T-cell (primary cell): ENCODE measurements around the gene RIMKLB. TPM values are rescaled to one million over a fixed set of nuclear protein-coding genes. Genes with fewer than 3 reads are reported as not detected.

Source experiments
- ATAC-seq, 4 experiments: fragments of 200-7000 bp in 3 of 4; fragments of 150-1000 bp in 1 of 4; cut with Tn5 transposase; replicated peaks in 1 of 4; 1 replicate in 3 of 4; 2 replicates in 1 of 4; pipeline ENCODE4 v1.10.0; 2021; ENCODE audit warnings: moderate library complexity in 3 of 4, mild to moderate bottlenecking in 2 of 4, moderate number of reproducible peaks in 1 of 4
- CTCF ChIA-PET, 2 donors: fragments of 300-600 bp; sonication (Branson Sonifier 250); formaldehyde crosslinking; loops; one replicate each; lab custom pipeline; 2022; ENCODE audit warnings: antibody characterized with exemption in 2 of 2; lab: Charles Lee
- POLR2A ChIA-PET, 2 donors: fragments of 300-600 bp; sonication (Branson Sonifier 250); formaldehyde crosslinking; loops; one replicate each; lab custom pipeline; 2022; ENCODE audit warnings: antibody characterized with exemption in 2 of 2; lab: Charles Lee
- DNase-seq, 35 experiments: peaks; one replicate each; pipeline versions ENCODE4 v3.0.0 to v3.0.0-alpha.2; 2013 to 2023
- H3K27ac ChIP-seq: one replicate; pipeline ENCODE4 v1.5.1; 2013; ENCODE audit warnings: low read length
- H3K27me3 ChIP-seq, 2 experiments: replicated peaks in 1 of 2; 1 replicate in 1 of 2; 2 replicates in 1 of 2; pipeline versions ENCODE4 v1.6.1 to v1.7.0; 2013; ENCODE audit warnings: low read length in 1 of 2, mixed read lengths in 1 of 2; ENCODE audit not compliant: control insufficient read depth in 2 of 2, insufficient read depth in 2 of 2; ENCODE audit errors: extremely low read depth in 1 of 2
- H3K36me3 ChIP-seq, 2 donors: 1 replicate in 1 of 2; 2 replicates in 1 of 2; pipeline versions ENCODE4 v1.6.1 to v1.7.0; 2013; ENCODE audit warnings: low read length in 1 of 2; ENCODE audit not compliant: control insufficient read depth in 2 of 2, insufficient read depth in 1 of 2; ENCODE audit errors: extremely low read depth in 1 of 2
- H3K4me1 ChIP-seq, 2 experiments: 1 replicate in 1 of 2; 2 replicates in 1 of 2; pipeline versions ENCODE4 v1.6.1 to v1.7.0; 2013; ENCODE audit warnings: low read length in 2 of 2, mixed read lengths in 1 of 2; ENCODE audit not compliant: insufficient read depth in 2 of 2, control insufficient read depth in 1 of 2; ENCODE audit errors: extremely low read depth in 1 of 2
- H3K4me3 ChIP-seq, 2 donors: 1 replicate in 1 of 2; 2 replicates in 1 of 2; pipeline versions ENCODE4 v1.5.1 to v1.7.0; 2013; ENCODE audit warnings: mild to moderate bottlenecking in 2 of 2, low read length in 1 of 2, moderate library complexity in 1 of 2; ENCODE audit not compliant: control insufficient read depth in 1 of 2; ENCODE audit errors: extremely low read depth in 1 of 2
- H3K9me3 ChIP-seq: 2 replicates; pipeline ENCODE4 v1.7.0; 2013
- H3K27ac Mint-ChIP-seq, 2 donors: one replicate each; pipeline ENCODE4 v1.8.0; 2020 to 2021; ENCODE audit warnings: mild to moderate bottlenecking in 2 of 2, mixed read lengths in 2 of 2
- H3K27me3 Mint-ChIP-seq, 2 donors: one replicate each; pipeline ENCODE4 v1.8.0; 2021 to 2022; ENCODE audit warnings: mixed read lengths in 2 of 2
- H3K36me3 Mint-ChIP-seq: one replicate; pipeline ENCODE4 v1.8.0; 2021; ENCODE audit warnings: mixed read lengths
- H3K4me1 Mint-ChIP-seq, 3 donors: one replicate each; pipeline ENCODE4 v1.8.0; 2020 to 2022; ENCODE audit warnings: mixed read lengths in 3 of 3, mild to moderate bottlenecking in 1 of 3
- H3K4me3 Mint-ChIP-seq, 3 donors: one replicate each; pipeline ENCODE4 v1.8.0; 2020 to 2022; ENCODE audit warnings: mild to moderate bottlenecking in 3 of 3, mixed read lengths in 3 of 3, moderate library complexity in 3 of 3
- H3K9me3 Mint-ChIP-seq, 3 donors: one replicate each; pipeline ENCODE4 v1.8.0; 2020 to 2022; ENCODE audit warnings: mixed read lengths in 3 of 3
- WGBS: methylation state at CpG from one replicate; pipeline ENCODE4 v1.1.5; 2013; ENCODE audit warnings: missing lambda C conversion rate; ENCODE audit not compliant: insufficient coverage; 5-methylcytosine and 5-hydroxymethylcytosine counted together
- total RNA-seq, 35 experiments: library from RNA in 6 of 35; stranded (reverse) in 6 of 35; fragments of 120-200 nt in 1 of 35; gene quantifications; one replicate each; pipeline versions ENCODE4 v1.2.1 to v1.2.4 and lab custom pipeline; 2013 to 2026

RIMKLB gene
- total RNA-seq (10 to 100 TPM; 14.3 to 28.0 (median 23.0) TPM), total RNA-seq (lab: John Stamatoyannopoulos, UW) (13.5 to 73.0 (median 44.9) reads per million in 29 experiments)
- total RNA-seq (2013), result 18.9 TPM

GRCh38 chr12:8697476-8698131 is at the start of gene RIMKLB:
Gene RIMKLB, plus strand, starts transcription at chr12:8697991. Its CDS starts 15,876 bp downstream, at chr12:8713867.
- CTCF ChIA-PET, result interaction anchor here in 1 of 2 donors (0.9 kb wide), 1 partner anchor 153 kb away, joined by 3 read pairs; no protein-coding TSS in a partner anchor
- H3K4me3 ChIP-seq, result peak within 1 kb of the TSS; percentile 74 to 90

GRCh38 chr12:8648576-8649205 is 49.1 kb upstream of the RIMKLB start:
- peak overlapping the region in 1 of 2 donors; percentile 18 for H3K27ac Mint-ChIP-seq
- ChIA-PET POLR2A (no interaction called here), CTCF (interaction anchor here in 1 of 2 donors (2.8 kb wide), 1 partner anchor 9 kb away, joined by 10 read pairs; no protein-coding TSS in a partner anchor)
- DNase-seq (peak in 8 of 35 experiments; percentile 1 to 37 (median 14)), ATAC-seq (peak in 3 of 4 experiments; percentile 21 to 36 (median 25))
- no peak overlapping the region for H3K4me3 Mint-ChIP-seq
- peaks cover 8 to 21% of the 10 kb centered on the region in 2 experiments for H3K4me1 ChIP-seq
- no peak overlapping the region for H3K4me3 ChIP-seq
- no peaks in the 10 kb centered on the region for H3K9me3 Mint-ChIP-seq
- WGBS, result 50% methylated on average over 2 of the region's 8 CpGs
- H3K36me3 Mint-ChIP-seq, result no peaks in the 10 kb centered on the region
- no peaks in the 10 kb centered on the region for H3K27me3 ChIP-seq
- H3K36me3 ChIP-seq, result no peaks in the 10 kb centered on the region
- no peak overlapping the region for H3K27ac ChIP-seq
- H3K27me3 Mint-ChIP-seq, result no peaks in the 10 kb centered on the region
- peaks cover 25 to 47% (median 46%) of the 10 kb centered on the region in 3 donors for H3K4me1 Mint-ChIP-seq
- H3K9me3 ChIP-seq, result no peaks in the 10 kb centered on the region

More at GRCh38 chr12:8697476-8698131, at the start of gene RIMKLB:
- Mint-ChIP-seq H3K36me3 (peaks cover 5% of the 10 kb centered on the region), H3K4me1 (peaks cover 34 to 48% (median 36%) of the 10 kb centered on the region in 3 donors), H3K4me3 (peak within 1 kb of the TSS; percentile 87 to 93 (median 88)), H3K9me3 (no peaks in the 10 kb centered on the region), H3K27ac (peak within 1 kb of the TSS; percentile 85 to 88), H3K27me3 (peaks cover 0 to 1% of the 10 kb centered on the region in 2 donors)
- Histone ChIP-seq H3K4me1 (peaks cover 4 to 14% of the 10 kb centered on the region in 2 experiments), H3K9me3 (no peaks in the 10 kb centered on the region), H3K27me3 (no peaks in the 10 kb centered on the region), H3K27ac (peak within 1 kb of the TSS; percentile 56), H3K36me3 (no peaks in the 10 kb centered on the region)
- POLR2A ChIA-PET, result interaction anchor here in 1 of 2 donors (0.6 to 0.7 kb wide), 2 partner anchors 178 to 448 kb away, joined by 3 to 4 read pairs; no protein-coding TSS in a partner anchor
- ATAC-seq (peak; percentile 83 to 92 (median 88)), DNase-seq (peak; percentile 56 to 88 (median 70))
- WGBS, result under 1% methylated on average over 70 of the region's 88 CpGs

- Mint-ChIP-seq H3K9me3 (no peaks in the 10 kb centered on the region), H3K4me1 (no peaks in the 10 kb centered on the region), H3K4me3 (no peak overlapping the region), H3K27ac (no peak overlapping the region), H3K27me3 (no peaks in the 10 kb centered on the region), H3K36me3 (no peaks in the 10 kb centered on the region)
- no peak for DNase-seq
- no peaks in the 10 kb centered on the region for H3K36me3 ChIP-seq
- no peaks in the 10 kb centered on the region for H3K27me3 ChIP-seq
- no peaks in the 10 kb centered on the region for H3K4me1 ChIP-seq
- CTCF ChIA-PET, result interaction anchor here (0.6 to 1.3 kb wide), 6 partner anchors 11 to 293 kb away, joined by 3 to 4 read pairs (median 4); no protein-coding TSS in a partner anchor
- H3K4me3 ChIP-seq, result no peak overlapping the region
- POLR2A ChIA-PET, result interaction anchor here in 1 of 2 donors (1.0 kb wide), 1 partner anchor 11 kb away, joined by 5 read pairs; no protein-coding TSS in a partner anchor
- H3K27ac ChIP-seq, result no peak overlapping the region
- H3K9me3 ChIP-seq, result no peaks in the 10 kb centered on the region
- WGBS, result 100% methylated on average over 1 of the region's 6 CpGs
- no peak for ATAC-seq
Measured at GRCh38 chr12:8655421-8655820, 42.4 kb upstream of the RIMKLB start.

GRCh38 chr12:8658346-8658745 is 39.4 kb upstream of the RIMKLB start:
- Mint-ChIP-seq H3K4me3 (no peak overlapping the region), H3K36me3 (no peaks in the 10 kb centered on the region), H3K4me1 (no peaks in the 10 kb centered on the region), H3K9me3 (no peaks in the 10 kb centered on the region), H3K27ac (no peak overlapping the region), H3K27me3 (no peaks in the 10 kb centered on the region)
- ATAC-seq (no peak), DNase-seq (no peak)
- no peak overlapping the region for H3K4me3 ChIP-seq
- H3K27ac ChIP-seq, result no peak overlapping the region
- POLR2A ChIA-PET, result no interaction called here
- whole genome bisulfite sequencing, result no CpG with 5 or more reads among the region's 1 CpG
- no peaks in the 10 kb centered on the region for H3K4me1 ChIP-seq
- H3K9me3 ChIP-seq, result no peaks in the 10 kb centered on the region
- CTCF ChIA-PET, result interaction anchor here (0.5 to 2.1 kb wide), 9 partner anchors 10 to 391 kb away, joined by 3 to 19 read pairs (median 9); no protein-coding TSS in a partner anchor
- H3K36me3 ChIP-seq, result no peaks in the 10 kb centered on the region
- H3K27me3 ChIP-seq, result no peaks in the 10 kb centered on the region

GRCh38 chr12:8661016-8661415 is 36.8 kb upstream of the RIMKLB start:
- Mint-ChIP-seq H3K36me3 (no peaks in the 10 kb centered on the region), H3K9me3 (no peaks in the 10 kb centered on the region), H3K4me1 (no peaks in the 10 kb centered on the region), H3K27me3 (peaks cover 5 to 8% of the 10 kb centered on the region in 2 donors), H3K27ac (no peak overlapping the region), H3K4me3 (no peak overlapping the region)
- no peak overlapping the region for H3K27ac ChIP-seq
- 100% methylated on average over 1 of the region's 3 CpGs for WGBS
- no peak for ATAC-seq
- no peaks in the 10 kb centered on the region for H3K4me1 ChIP-seq
- no peak for DNase-seq
- H3K36me3 ChIP-seq, result no peaks in the 10 kb centered on the region
- no peaks in the 10 kb centered on the region for H3K9me3 ChIP-seq
- H3K4me3 ChIP-seq, result no peak overlapping the region
- ChIA-PET POLR2A (no interaction called here), CTCF (interaction anchor here in 1 of 2 donors (1.3 kb wide), 1 partner anchor 198 kb away, joined by 10 read pairs; no protein-coding TSS in a partner anchor)
- H3K27me3 ChIP-seq, result no peaks in the 10 kb centered on the region

DNA sequence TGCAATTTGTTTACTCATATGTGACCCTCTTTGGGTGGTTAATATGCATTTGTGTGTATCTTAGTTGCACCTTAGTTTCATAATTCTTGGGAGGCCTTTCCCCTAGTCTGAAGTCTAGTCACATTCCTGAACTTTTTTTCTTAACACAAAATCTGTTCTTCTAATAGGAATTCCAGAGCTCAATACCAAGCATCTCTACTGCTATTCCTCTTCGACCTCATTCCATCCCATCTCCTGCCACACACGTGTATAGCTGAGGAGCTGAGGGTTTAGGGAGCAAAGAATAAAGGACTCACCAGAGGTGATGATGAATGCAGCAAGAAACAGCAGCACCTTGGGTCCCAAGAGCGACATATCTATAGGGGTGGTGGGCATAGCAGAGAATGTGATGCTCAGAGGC is 36.0 kb upstream of the RIMKLB start:
- ChIA-PET POLR2A (no interaction called here), CTCF (interaction anchor here in 1 of 2 donors (0.5 to 0.6 kb wide), 2 partner anchors 229 to 671 kb away, joined by 3 read pairs; no protein-coding TSS in a partner anchor)
- Mint-ChIP-seq H3K9me3 (no peaks in the 10 kb centered on the region), H3K27me3 (peaks cover 5 to 8% of the 10 kb centered on the region in 2 donors), H3K27ac (no peak overlapping the region), H3K36me3 (no peaks in the 10 kb centered on the region), H3K4me1 (no peaks in the 10 kb centered on the region), H3K4me3 (no peak overlapping the region)
- no peaks in the 10 kb centered on the region for H3K4me1 ChIP-seq
- no CpG with 5 or more reads among the region's 3 CpGs for WGBS
- no peak overlapping the region for H3K4me3 ChIP-seq
- DNase-seq (no peak), ATAC-seq (no peak)
- no peaks in the 10 kb centered on the region for H3K36me3 ChIP-seq
- no peak overlapping the region for H3K27ac ChIP-seq
- H3K27me3 ChIP-seq, result no peaks in the 10 kb centered on the region
- no peaks in the 10 kb centered on the region for H3K9me3 ChIP-seq
